GOT3 (cell line): ENCODE results near the gene GRK2.
"Not testable (repeated sequence)": the region's sequence is repeated elsewhere in the genome, so short reads cannot be mapped to it uniquely, and the experiment has no call there.

Source experiments
- DNase-seq: peaks from one replicate; lab custom pipeline; 2025; ENCODE audit warnings: mixed read lengths; lab: John Stamatoyannopoulos, UW

Gene GRK2

DNA sequence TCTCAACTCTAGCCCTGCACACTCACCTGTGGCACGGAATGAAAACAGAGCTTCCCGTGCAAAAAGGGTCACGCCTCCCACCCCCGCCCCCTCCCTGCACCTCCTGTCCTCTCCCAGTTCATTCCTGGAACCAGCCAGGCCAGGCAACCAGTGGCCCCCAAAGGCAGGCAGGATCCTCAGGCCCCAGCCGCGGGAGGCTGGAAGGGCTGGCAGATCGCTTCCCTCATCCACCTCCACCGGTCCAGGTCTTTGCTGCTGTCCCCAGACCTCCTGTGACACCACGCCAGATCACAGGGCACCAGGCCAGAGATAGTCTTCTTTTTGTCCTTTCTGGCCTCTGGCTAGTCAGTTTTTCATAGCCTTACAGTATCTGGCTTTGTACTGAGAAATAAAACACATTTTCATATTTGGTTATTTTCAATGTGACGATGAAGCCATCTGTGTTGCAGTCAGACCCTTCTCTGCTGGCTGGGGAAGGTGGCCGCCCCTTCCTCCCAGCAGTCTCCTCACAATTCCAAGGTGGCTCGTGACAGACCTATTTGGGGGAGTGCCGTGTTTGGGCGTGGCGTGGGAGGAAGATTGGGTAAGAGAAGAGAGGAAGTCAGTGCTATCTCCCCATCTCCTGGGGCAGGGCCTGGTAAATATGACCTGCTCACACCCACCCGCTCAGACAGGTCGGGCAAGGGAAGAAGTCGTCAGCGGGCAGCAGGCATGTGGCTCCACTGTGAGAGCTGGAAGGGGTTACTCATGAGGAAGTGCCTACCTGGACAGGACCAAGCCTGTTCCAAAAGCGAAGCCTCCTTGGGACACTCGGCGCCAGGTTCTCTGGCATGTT, 46.1 kb downstream of the GRK2 start:
- DNase-seq: no peak

DNA sequence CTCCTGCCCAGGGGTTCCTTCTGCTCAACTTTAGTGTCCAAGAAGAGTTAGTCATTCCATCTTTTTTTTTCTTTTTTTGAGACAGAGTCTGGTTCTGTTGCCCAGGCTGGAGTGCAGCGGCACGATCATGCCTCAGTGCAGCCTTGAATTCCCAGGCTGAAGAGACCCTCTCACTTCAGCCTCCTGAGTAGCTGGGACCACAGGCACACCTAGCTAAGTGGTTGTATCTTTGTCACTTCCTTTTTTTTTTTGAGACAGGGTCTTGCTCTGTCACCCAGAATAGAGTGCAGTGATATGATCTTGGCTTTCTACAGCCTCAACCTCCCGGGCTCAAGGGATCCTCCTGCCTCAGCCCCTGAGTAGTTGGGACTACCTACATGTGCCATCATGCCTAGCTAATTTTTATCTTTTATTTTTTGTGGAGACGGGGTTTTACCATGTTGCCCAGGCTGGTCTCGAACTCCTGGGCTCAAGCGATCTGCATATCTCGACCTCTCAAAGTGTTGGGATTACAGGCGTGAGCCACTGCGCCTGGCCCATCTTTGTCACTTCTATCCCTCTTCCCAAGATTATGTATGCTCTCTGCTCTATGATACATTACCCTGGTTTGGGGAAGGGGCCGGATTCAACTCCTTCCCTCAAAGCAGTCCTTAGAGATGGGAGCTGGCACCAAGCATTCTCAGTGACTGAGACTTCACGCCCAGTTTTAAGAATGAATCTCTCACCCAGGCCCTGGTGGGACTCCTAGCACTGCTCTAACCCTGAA, 47.0 kb downstream of the GRK2 start:
- DNase-seq: no peak

DNA sequence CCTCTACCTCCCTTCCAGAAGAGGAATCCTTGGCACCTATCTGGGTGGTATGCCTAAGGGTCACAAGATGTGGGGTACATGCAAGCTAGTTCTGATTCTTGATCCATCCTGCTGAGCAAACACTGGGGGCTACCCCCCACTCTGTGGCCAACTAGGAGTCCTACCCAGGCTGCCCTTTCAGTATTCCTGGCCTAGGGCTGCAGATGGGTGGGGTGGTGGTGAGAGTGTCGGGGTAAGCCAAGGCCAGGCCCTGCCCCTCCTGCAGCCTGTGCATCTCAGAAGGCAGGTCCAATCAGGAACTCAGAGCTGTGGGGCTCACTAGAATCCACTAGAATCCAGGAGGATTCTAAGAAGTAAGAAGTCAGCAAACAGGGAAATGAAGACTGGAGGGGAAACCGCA, 47.9 kb downstream of the GRK2 start:
- DNase-seq: no peak

DNA sequence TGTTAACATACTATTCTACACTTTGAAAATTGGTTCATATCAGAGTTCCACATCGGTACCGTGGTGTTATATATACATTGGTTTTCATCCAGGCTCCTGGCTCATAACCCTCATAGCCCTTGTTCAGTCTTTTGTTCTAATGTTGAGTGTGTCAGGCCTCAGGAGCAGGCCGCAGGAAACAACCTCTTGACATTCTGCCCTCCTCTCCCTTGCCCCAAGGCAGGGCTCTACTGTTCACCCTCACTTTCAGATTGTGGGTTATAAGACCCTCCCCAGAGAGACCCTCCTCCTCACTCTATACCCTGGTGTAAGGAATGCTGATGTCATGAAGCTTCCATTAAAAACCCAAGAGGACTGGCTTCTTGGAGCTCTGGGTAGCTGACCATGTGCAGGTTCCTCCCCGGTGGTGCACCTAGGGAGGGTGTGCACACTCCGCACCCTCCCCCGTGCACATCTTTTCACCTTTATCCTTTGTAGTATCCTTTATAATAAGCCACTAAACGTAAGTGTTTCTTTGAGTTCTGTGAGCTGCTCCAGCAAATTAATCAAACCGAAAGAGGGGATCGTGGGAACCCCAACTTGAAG, 49.1 kb downstream of the GRK2 start:
- no peak for DNase-seq

DNA sequence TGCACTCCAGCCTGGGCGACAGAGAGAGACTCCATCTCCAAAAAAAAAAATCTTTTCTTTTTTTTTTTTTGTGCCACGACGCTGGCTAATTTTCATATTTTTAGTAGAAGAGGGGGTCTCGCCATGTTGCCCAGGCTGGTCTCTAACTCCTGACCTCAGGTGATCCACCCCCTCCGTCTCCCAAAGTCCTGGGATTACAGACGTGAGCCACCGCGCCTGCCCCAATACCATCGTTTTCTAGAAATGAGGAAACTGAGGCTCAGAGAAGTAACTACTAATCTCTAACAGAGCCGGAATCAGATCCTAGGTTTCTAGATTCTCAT, 50.6 kb downstream of the GRK2 start:
- no peak for DNase-seq

DNA sequence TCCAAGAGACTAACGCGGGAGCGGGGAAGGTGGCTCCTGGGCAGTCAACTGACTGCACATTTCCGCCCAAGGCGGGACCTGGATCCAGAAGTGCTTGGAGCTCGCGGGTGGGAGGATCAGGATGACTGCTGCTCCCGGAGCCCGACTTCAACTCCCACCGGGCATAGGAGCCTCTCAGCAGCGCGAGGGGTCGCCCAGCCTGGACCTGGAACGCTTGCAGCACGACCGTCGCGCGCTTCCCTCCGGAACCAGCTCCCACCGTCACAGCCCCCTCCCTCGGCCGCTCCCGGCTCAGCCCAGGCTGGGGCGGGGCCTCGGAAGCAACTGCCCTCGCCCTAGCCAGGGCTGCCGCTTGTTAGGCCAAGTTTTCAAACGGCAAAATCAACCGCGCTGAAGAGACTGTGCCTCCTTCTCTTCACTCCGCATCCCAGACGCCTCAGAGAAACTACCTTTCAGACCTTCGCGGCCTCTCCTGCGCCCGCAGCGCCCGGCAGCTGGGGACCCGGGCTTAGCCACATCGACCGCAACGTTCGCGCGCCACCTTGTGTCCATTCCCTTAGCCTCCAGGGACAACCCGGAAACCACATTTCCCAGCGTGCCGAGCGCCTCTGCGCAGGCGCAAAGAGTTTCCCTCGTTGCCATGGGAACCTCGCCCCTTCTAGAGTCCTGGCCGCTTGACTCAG, 51.1 kb downstream of the GRK2 start:
- peak; percentile 94 for DNase-seq

DNA sequence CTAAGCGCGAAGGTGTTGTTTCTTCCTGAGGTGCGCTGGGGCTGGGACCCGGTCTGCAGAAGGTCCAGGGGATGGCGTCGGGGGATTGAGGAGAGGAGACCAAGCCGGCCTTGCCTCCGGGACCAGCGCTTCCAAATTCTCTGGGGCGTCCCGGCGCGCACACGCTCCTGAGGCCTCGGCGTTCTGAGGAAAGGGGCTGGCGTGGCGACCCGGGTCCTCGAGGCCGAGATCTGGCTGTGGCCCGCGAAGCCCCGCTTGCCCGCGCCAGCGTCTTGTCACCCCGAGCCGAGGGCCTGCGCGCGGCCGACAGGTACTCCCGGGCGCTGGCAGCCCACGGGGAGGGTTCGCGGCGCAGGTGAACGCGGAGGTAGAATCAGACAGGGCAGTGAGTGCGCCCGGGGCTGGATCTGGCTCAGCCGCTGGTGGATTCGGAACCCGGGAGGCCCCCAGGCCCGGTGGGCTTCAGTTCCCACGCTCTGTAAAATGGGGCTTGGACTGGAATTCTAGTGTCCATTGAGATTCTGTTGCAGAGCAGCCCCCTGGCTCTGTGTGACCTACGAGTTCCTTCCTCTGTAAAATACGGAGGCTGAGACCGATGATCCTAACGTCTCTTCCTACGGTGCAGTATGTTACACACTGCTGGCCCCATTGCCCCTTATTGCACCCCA, 51.7 kb downstream of the GRK2 start:
- no peak for DNase-seq

DNA sequence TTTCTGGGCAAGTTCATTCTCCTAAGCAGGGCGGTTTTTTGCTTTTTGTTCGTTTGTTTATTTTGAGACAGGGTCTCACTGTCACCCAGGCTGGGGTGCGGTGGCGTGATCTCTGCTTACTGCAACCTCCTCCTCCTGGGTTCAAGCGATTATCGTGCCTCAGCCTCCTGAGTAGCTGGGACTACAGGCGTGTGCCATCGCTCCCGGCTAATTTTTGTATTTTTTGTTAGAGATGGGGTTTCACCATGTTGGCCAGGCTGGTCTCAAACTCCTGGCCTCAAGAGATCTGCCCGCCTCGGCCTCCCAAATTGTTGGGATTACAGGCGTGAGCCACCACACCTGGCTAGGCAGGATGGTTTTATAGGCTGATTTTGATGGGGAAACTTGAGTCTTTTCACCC, 52.6 kb downstream of the GRK2 start:
- not testable (repeated sequence) for DNase-seq

DNA sequence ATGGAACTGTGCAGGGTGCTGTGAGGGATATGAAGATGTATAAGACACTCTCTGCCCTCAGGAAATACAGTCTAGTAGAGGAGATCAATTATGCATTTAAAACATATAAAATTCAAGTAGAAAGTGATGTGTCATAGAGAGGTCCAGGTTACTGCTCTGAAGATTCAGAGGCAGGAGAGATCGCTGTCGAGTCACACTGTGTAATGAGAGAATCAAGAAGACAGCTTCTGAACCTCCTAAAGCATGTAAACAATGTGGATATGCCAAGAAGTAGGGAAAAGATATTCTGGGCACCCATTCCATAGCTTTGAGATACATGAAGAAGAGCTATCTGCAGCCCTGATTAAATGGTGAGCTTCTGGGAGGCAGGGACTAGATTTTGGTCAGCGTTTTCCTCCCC, 53.7 kb downstream of the GRK2 start:
- DNase-seq: no peak

DNA sequence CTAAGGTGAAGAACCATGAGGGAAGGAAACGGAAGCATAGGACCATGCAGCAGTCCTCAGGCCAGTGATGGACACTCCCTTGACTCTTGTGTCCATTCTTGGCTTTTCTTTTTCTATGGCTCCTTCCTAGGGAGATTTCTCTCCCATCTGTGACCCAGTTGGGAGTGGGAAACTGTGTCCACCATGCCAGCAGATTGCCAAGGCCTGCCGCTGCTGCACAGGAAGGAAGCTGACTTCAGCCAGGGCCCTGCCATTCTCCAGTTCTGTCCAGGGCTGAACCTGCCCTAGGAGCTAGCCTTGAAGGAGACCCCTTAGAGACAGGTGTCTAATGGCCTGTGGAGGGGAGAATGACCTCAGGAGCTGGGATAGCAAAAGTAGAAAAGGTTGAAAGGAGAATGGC, 54.4 kb downstream of the GRK2 start:
- no peak for DNase-seq

DNA sequence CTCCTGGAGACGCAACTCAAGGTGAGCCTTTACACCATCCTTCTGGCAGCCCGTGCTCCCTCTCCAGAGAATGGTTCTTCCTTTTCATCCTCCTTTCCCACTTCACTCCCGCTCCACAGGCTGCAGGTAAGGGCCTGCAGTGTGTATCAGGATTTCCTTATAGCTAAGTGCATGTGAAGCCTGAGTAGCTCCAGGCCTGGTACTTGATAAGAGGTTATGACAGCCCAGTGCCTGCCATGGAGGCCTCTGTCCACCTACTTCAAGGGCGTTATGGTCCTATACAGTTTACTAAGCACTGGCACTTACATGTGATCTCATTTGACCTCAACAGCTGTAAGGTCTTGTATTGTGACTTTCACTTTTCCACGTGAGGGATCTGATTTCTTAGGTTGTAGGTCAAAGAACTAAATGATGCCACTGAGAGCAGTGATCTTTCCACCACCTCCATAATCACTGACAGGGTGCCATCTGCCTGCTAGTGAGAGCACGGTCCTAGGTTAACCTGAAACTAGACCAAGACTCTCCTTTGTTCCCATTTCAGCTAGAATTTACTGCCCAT, 55.1 kb downstream of the GRK2 start:
- DNase-seq: no peak

DNA sequence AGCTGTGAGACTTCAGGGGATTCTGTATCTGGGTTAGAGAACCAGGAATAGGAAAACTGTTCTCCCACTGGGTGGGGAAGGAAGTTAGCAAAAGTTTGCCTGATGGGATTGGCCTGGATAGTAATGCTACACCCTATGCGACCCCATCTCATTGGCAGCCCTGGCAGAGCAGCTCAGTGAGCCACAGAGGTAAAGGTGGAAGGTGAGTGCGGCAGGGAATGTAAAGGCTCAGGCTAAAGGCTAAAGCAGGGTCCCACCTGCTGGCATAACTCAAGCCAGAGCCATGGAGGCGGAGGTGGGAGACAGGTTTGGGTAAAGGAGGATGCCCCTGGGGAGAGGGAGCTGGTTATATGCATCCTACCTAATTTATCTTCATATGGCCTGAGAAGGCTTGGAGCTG, 55.8 kb downstream of the GRK2 start:
- no peak for DNase-seq

DNA sequence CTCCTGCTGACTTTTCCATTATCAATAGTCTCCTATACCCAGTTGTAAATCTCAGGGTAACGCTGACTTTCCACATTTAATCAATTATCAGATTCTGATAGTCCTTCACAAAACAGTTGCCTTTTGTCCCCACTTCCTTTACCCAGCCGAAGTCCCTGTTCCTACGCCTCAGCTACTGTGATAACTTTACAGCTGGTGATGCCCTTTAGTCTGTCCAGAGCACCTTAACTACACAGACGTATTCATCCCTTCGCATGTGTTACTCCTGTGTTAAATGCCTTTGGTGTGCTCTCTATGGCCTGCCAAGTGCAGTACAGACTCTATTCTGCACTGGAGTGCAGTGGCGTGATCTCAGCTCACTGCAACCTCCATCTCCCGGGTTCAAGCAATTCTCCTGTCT, 57.3 kb downstream of the GRK2 start:
- DNase-seq: no peak

DNA sequence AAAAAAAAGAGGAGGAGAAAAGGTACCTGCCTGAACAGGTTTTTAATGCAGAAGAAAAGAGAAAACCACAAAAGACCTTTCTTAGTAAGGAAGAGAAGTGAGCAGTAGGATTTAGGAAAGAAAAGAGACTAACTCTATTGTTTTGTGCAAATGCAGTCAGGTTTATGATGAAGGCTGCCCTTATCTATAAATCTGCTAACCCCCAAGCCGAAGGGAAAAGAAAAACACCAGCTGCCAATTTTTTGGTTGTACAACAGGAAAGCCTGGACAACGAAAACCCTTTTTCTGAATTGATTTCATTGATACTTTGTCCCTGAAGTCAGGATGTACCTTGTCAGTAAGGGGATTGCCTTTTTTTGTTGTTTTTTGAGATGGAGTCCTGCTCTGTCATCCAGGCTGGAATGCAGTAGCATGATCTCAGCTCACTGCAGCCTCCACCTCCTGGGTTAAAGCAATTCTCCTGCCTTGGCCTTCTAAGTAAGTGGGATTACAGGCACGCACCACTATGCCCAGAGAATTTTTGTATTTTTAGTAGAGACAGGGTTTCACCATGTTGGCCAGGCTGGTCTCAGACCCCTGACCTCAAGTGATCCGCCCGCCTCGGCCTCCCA, 65.9 kb downstream of the GRK2 start:
- DNase-seq: no peak
